ENCODE data around the gene PRICKLE2.

- no peak for TF ChIP-seq CTCF (IDR thresholded peaks at IDR 0.05)
- no peak for TF ChIP-seq POLR2A (IDR thresholded peaks at IDR 0.05)
These were observed 138.6 kb downstream of the PRICKLE2 start for GRCh38 chr3:64086479-64087252.
